Inflammatory macrophage treated with lipopolysaccharide for 1 hour (primary cell): Measurements from ENCODE around the gene FAM83G.
A peak's percentile ranks its signal among the peaks of the same experiment; 100 is the strongest.
"Not testable (repeated sequence)": the region's sequence is repeated elsewhere in the genome, so short reads cannot be mapped to it uniquely, and the experiment has no call there.

Source experiments
- DNase-seq, 2 donors: peaks; one replicate each; pipeline ENCODE4 v3.0.0-alpha.2; 2020 to 2022

FAM83G gene

GRCh38 chr17:18950346-18950745 is 54.2 kb downstream of the FAM83G start:
- no peak for DNase-seq

DNA sequence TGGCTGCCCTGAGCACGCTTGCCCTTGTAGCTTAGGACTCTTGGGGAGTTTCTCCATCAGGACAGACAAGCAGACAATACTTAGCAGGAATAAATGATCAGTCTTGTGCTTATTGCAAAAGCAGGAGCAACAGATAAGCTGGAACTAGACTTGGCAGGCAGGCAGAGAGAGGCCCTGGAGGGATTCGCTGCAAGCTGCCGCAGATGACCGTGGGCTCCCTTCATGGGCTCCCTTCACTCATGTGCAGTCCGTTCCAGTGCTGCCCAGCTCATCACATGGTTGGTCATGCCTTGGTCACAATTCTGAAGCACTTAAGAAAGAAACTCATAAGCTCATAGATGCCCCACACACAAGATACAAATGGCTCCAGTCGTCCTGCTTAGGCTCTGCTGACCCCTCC is 55.0 kb downstream of the FAM83G start:
- no peak for DNase-seq

DNA sequence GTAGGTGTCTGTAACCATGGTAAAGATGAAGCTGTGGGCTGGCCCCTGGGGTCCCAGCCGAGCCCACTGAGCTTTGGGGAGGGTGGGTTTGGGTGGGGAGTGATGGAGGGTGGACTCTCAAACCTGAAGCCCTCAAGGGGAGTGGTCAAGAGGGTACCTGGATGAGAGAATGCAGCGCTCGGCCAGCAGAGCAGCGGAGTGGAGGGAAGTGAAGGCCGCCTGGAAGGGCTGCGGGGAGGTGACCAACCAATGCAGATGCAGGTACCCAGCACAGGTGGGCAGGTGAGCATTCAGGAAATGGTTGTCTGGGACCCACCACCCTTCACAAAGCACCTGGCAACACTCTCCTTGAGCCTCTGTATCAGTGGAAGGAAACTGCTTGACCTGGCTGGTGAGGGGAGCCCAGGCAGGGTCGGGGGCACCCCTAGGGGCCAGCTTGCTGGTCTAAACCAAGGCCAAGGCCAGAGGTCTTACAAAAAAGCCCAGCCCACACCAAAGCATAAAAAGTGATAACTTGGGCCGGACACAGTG is 56.0 kb downstream of the FAM83G start:
- no peak for DNase-seq

GRCh38 chr17:18947866-18948265 is 56.7 kb downstream of the FAM83G start:
- DNase-seq, result no peak

GRCh38 chr17:18946536-18946935 is 58.0 kb downstream of the FAM83G start:
- DNase-seq, result no peak

DNA sequence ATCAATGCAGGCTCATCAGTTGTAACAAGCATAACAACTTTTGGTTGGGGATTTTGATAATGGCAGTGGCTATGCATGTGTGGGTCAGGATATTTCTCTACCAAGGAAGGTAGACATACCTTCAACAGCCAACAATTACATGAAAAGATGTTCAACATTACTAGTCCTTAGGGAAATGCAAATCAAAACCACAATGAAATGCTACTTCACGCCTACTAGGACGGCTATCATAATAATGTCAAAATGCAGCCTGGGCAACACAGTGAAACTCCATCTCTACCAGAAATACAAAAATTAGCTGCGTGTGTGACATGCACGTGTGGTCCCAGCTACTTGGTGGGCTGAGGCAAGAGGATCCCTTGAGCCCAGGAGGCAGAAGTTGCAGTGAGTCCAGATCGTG is 59.9 kb downstream of the FAM83G start:
- DNase-seq, result no peak

GRCh38 chr17:18938692-18939023 is 65.9 kb downstream of the FAM83G start:
- DNase-seq, result no peak

DNA sequence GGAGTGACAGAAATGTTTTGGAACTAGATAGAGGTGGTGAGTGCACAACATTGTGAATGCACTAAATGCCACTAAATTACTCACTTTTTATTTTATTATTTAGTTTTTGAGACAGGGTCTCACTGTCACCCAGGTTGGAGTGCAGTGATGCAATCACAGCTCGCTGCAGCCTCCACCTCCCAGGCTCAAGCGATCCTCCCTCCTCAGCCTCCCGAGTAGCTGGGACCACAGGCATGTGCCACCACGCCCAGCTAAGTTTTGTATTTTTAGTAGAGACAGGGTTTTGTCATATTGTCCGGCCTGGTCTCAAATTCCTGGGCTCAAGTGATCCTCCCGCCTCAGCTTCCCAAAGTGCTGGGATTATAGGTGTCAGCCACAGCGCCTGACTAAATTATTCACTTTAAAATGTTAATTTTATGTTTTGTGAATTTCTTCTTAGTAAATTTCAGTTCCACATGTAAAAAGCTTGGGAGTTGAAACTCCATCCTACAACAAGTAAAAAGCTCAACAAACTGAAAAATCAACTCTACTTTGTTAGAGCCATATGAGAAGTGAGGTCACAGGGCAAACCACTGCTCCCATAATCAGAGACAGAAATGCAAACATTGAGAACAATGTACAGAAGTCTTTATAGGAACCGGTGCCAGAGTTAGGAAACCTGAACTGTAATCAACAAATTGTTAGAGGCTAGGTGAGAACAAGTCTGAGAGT is 66.4 kb downstream of the FAM83G start:
- no peak for DNase-seq

DNA sequence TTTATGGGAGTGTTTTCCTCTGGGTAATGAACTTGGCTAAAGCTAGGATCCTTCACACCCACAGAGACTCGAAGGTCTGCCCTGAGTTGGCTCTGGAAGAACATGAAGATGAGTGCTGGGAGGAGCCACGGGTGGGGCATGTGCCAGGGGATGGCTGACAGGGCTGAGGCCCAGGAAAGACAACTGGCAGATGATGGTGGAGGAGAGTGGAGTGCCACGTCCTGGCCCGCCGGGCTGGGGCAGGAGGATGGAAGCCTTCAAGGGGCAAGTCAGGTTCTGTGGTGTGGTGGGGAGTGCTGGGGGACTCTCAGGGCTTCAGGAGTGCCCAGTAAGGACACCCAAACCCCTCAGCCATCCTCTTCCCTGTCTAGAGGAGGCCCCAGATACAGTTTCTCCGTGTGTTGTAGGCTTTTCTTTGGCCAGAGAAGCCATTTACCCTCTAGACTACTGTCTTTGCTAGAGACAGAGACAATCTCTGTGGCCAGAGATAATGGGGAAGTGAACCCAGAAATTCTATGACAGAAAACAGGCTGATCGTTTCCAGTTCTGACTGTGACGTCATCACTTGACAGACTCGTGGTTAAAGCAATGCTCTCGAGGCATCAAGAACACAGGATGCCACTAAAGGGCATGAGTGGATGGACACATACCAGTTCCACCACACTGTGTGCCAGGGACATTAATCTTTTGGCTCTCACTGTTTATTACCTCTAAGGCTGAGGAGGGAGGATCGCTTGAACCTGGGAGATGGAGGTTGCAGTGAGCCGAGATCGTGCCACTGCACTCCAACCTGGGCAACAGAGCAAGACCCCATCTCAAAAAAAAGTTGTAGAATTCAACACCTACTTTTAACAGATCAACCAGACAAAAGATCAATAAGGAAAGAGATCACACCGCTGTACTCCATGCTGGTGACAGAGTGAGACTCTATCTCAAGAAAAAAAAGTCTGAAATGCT is 71.2 kb downstream of the FAM83G start:
- DNase-seq, result peak; percentile 28 to 56

DNA sequence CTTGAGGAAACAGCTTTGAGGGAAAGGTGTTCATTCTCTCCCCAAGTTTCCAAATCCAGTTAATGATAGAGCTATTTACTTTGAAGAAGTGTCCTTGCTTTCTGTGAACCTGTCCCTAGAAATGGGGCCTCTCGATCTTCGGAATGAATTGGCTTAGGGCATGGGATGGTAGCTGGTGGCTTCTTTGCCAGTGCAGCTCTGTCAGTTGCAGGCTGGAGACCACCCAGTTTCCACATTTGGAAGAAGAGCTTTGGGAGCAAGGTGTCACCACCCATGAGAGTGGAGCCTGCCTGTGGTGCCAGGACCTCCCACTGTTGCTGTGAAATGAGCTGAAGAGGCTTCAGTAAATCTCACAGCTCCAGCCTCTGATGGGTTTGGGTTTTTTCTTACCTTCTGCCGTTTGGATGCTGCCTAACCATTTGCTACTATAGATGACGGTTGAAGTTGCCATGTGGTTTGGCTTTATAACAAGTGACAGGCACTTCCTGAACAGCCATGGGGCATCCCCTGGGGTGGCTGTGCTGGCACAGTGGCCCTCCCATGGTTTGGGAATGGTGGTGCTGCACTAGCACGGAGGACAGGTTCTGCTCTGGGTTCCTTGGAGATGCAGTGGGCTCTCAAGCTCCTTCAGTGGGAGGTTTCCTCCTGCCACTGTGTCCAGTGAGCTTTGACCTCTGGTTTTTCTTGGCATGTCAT is 72.1 kb downstream of the FAM83G start:
- DNase-seq, result no peak

- DNase-seq, result no peak
These were observed 75.9 kb downstream of the FAM83G start for GRCh38 chr17:18928628-18929125.

DNA sequence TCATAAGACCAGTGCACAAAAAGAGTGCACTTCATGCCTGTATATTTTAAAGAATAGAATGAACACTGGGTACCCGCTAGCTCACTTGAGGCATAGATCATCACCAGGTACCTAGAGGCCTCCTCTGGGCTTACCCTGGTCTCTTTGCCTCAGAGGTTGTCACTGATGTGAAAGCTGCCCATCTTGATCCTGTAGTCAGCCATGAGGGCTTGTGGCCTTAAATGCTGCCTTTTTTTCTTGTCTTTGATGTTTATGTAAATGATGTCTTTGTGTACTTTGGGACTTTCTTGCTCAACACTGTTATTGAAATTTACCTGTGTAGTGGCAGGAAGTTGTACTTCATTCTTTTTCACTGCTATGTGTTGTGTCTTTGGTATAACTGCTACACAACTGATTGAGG is 79.4 kb downstream of the FAM83G start:
- DNase-seq, result no peak

DNA sequence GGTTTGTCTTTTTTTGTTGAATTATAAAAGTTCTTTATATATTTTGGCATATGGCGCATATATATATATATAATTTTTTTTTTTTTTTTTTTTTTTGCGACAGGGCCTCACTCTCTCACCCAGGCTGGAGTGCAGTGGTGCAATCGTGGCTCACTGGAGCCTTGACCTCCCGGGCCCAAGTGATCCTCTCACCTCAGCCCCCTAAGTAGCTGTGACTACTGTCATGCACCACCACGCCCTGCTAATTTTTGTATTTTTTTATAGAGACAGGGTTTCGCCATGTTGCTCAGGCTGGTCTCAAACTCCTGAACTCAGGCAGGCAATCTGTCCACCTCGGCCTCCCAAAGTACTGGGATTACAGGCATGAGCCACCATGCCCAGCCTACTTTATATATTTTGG is 82.0 kb downstream of the FAM83G start:
- not testable (repeated sequence) for DNase-seq

GRCh38 chr17:18921912-18922451 is 82.6 kb downstream of the FAM83G start:
- peak; percentile 8 to 11 for DNase-seq

DNA sequence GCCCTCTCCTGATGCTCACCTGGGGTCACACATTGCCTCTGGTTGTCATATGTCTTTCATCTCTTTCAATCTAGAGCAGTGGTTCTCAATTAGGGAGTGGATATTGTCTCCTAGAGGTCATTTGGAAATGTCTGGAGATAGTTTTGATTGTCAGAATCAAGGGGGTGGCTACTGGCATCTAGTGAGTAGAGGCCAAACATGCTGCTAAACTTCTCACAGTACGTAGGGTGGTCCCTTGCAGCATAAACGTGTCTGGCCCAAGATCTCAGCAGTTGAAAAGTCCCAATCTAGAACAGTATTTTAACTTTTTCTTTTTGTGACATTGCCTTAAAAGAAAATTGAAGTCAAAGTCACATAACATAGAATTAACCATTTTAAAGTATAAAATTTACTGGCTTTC is 83.1 kb downstream of the FAM83G start:
- no peak for DNase-seq

DNA sequence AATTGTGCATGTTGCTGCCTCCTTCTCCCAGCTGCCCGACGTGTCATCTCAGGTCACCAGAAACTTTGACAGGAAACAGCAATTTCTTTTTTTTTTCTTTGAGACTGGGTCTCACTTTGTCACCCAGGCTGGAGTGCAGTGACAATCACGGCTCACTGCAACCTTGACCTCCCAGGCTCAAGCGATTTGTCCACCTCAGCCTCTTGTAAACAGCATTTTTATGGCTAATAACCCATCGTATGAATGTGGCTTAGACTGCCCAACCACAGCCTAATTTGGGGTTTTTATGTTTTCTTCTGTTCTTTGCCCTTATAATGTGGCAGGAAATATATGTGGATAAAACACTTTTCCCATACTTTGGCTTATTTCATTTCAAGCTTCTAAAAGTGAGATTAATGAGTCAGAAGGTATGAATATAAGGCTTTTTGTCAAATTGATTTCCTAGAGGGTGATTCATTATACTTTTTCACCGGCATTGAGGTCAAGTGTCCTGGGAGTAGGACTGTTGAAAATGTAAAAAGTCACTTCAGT is 83.6 kb downstream of the FAM83G start:
- DNase-seq, result no peak

- no peak for DNase-seq
These were observed 84.6 kb downstream of the FAM83G start for GRCh38 chr17:18919963-18920362.
